ENCODE data around the gene COX4I2.

DNA sequence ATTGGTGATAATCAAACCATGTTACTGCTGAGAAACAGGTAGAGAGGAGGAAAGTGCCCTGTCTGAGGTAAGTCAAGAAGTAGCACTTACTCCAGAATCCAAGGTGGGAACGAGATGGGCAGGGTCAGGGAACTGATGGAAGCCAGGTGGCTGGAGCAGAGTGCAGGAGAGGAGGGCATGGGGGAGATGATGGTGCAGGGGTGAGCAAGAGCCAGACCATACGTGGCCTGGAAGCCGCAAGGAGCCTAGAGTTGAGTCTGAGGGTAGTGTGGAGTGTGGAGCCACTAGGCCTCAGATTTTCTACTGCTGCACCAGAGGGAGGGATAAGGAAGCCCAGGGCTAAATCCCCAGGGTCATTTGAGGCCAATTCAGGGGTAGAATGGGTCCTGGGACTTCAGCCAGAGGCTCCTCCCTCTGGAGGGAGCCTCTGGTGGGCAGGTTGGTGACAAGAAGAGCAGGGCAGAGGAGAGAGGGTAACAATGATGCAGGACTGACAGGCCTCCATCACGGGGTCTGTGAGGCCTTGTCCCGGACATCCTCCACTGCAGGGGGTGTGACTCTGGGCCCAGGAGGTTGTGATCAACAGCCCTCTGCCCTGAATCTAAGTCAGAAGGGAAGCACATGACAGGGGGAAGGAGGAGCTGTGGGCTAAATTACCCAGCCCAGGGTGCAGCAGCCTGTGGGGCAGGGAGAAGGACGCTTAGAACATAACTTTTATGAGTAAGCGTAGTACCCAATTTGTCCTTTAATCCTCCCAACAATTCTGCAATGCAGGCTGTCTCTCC, 28.7 kb downstream of the COX4I2 start:
- TF ChIP-seq MXI1 (IDR thresholded peaks at IDR 0.05; ENCODE audit: borderline replicate concordance, low read depth, low read length) = no peak
- no peak for TF ChIP-seq FOS (IDR thresholded peaks at IDR 0.05; ENCODE audit: low read depth, low read length)
- TF ChIP-seq RAD21 (IDR thresholded peaks at IDR 0.05; ENCODE audit: low read length) = no peak
- TF ChIP-seq, protein P1, sequence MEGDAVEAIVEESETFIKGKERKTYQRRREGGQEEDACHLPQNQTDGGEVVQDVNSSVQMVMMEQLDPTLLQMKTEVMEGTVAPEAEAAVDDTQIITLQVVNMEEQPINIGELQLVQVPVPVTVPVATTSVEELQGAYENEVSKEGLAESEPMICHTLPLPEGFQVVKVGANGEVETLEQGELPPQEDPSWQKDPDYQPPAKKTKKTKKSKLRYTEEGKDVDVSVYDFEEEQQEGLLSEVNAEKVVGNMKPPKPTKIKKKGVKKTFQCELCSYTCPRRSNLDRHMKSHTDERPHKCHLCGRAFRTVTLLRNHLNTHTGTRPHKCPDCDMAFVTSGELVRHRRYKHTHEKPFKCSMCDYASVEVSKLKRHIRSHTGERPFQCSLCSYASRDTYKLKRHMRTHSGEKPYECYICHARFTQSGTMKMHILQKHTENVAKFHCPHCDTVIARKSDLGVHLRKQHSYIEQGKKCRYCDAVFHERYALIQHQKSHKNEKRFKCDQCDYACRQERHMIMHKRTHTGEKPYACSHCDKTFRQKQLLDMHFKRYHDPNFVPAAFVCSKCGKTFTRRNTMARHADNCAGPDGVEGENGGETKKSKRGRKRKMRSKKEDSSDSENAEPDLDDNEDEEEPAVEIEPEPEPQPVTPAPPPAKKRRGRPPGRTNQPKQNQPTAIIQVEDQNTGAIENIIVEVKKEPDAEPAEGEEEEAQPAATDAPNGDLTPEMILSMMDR (conservative IDR thresholded peaks at IDR 0.05; ENCODE audit: low read depth, low read length) = no peak
- no peak for TF ChIP-seq POLR2A (IDR thresholded peaks at IDR 0.05; ENCODE audit: low read depth, low read length)
- TF ChIP-seq, protein P2, sequence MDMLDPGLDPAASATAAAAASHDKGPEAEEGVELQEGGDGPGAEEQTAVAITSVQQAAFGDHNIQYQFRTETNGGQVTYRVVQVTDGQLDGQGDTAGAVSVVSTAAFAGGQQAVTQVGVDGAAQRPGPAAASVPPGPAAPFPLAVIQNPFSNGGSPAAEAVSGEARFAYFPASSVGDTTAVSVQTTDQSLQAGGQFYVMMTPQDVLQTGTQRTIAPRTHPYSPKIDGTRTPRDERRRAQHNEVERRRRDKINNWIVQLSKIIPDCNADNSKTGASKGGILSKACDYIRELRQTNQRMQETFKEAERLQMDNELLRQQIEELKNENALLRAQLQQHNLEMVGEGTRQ (IDR thresholded peaks at IDR 0.05; ENCODE audit: low read depth, low read length) = no peak
- no peak for TF ChIP-seq CEBPB (IDR thresholded peaks at IDR 0.05; ENCODE audit: low read depth, low read length)
- TF ChIP-seq SMC3 (IDR thresholded peaks at IDR 0.05; ENCODE audit: low read depth, low read length) = no peak
- TF ChIP-seq CHD1 (IDR thresholded peaks at IDR 0.05; ENCODE audit: low read depth, low read length) = no peak
